PC-3 (cell line): ENCODE results near the gene FOXP1. TPM values are rescaled to one million over a fixed set of nuclear protein-coding genes. Genes with fewer than 3 reads are reported as not detected.

ENCODE experiments used
- ATAC-seq: fragments of 200-7000 bp; cut with Tn5 transposase; 2 replicates; pipeline ENCODE4 v1.9.1; 2020; ENCODE audit warnings: mild to moderate bottlenecking, moderate library complexity
- BruUV-seq: library from RNA; stranded (reverse); fragments of 400-500 nt; replicated peaks from 2 replicates; lab custom pipeline; 2021; lab: Mats Ljungman, UMichigan
- CTCF ChIA-PET: fragments of 300-600 bp; sonication (Branson Sonifier 250); formaldehyde crosslinking; loops from one replicate; lab custom pipeline; 2022; ENCODE audit warnings: antibody characterized with exemption; lab: Charles Lee
- POLR2A ChIA-PET: fragments of 300-600 bp; sonication (Branson Sonifier 250); formaldehyde crosslinking; loops from one replicate; lab custom pipeline; 2022; ENCODE audit warnings: antibody characterized with exemption; ENCODE audit not compliant: unreplicated experiment; lab: Charles Lee
- DNase-seq: peaks from one replicate; pipeline ENCODE4 v3.0.0-alpha.2; 2015
- H2AFZ ChIP-seq: fragments of 300-600 bp; sonication (generic); 2 replicates; pipeline ENCODE4 v1.6.0; 2016; ENCODE audit warnings: antibody characterized with exemption, low read length
- H3F3A ChIP-seq: fragments of 300-600 bp; sonication (generic); one replicate; pipeline ENCODE4 v1.6.0; 2017; ENCODE audit warnings: antibody characterized with exemption, low read length, control low read depth, mild to moderate bottlenecking; ENCODE audit not compliant: unreplicated experiment
- H3K27ac ChIP-seq: fragments of 300-600 bp; sonication (generic); 2 replicates; pipeline ENCODE4 v1.5.1; 2016; ENCODE audit warnings: mild to moderate bottlenecking, low read length
- H3K27me3 ChIP-seq: fragments of 300-600 bp; sonication (generic); 2 replicates; pipeline ENCODE4 v1.6.1; 2016; ENCODE audit warnings: low read length, mixed read lengths
- H3K36me3 ChIP-seq: fragments of 300-600 bp; sonication (generic); 2 replicates; pipeline ENCODE4 v1.6.1; 2016; ENCODE audit warnings: low read depth, mixed run types, low read length, mixed read lengths
- H3K4me1 ChIP-seq: fragments of 300-600 bp; sonication (generic); 2 replicates; pipeline ENCODE4 v1.5.1; 2016; ENCODE audit warnings: low read length; ENCODE audit not compliant: insufficient read depth
- H3K4me2 ChIP-seq: fragments of 300-600 bp; sonication (generic); 2 replicates; pipeline ENCODE4 v1.6.0; 2016; ENCODE audit warnings: low read length
- H3K4me3 ChIP-seq: fragments of 300-600 bp; sonication (generic); 2 replicates; pipeline ENCODE4 v1.5.1; 2016; ENCODE audit warnings: mild to moderate bottlenecking, low read length, mixed read lengths
- H3K79me2 ChIP-seq: fragments of 300-600 bp; sonication (generic); 2 replicates; pipeline ENCODE4 v1.6.1; 2017; ENCODE audit warnings: low read length, mixed read lengths
- H3K9ac ChIP-seq: fragments of 300-600 bp; sonication (generic); 2 replicates; pipeline ENCODE4 v1.6.0; 2016; ENCODE audit warnings: mild to moderate bottlenecking, low read length
- H3K9me2 ChIP-seq: fragments of 300-600 bp; sonication (generic); replicated peaks from 2 replicates; pipeline ENCODE4 v1.6.1; 2016; ENCODE audit warnings: mixed run types, low read length, mixed read lengths
- H3K9me3 ChIP-seq: fragments of 300-600 bp; sonication (generic); 2 replicates; pipeline ENCODE4 v1.6.1; 2016; ENCODE audit warnings: low read length, mixed read lengths
- H4K20me1 ChIP-seq: fragments of 300-600 bp; sonication (generic); 2 replicates; pipeline ENCODE4 v1.6.1; 2016; ENCODE audit warnings: low read length, mixed read lengths
- EZH2 ChIP-seq: fragments of 300-600 bp; sonication (generic); IDR thresholded peaks from one replicate; pipeline ENCODE4 v1.6.1; 2017; ENCODE audit warnings: antibody characterized with exemption, mild to moderate bottlenecking, low read length; ENCODE audit not compliant: unreplicated experiment
- EZH2phosphoT487 ChIP-seq: fragments of 300-600 bp; sonication (generic); IDR thresholded peaks from 2 replicates; pipeline ENCODE4 v1.6.1; 2018; ENCODE audit warnings: mild to moderate bottlenecking, antibody characterized with exemption, low read length, borderline replicate concordance
- intact Hi-C: fragments of 100-400 bp; cut with micrococcal nuclease; formaldehyde crosslinking; loops from 2 replicates; pipeline ENCODE4 v1.9.0; 2023
- total RNA-seq: library from RNA; depleted of rRNA; stranded (reverse); fragments of >200 nt; gene quantifications from 2 replicates; pipeline ENCODE4 v1.2.3, GENCODE V29; 2014
- TF ChIP-seq, protein P1 (sequence below): fragments of 300-600 bp; sonication (generic); conservative IDR thresholded peaks from 2 replicates; pipeline ENCODE4 v1.5.1; 2017; ENCODE audit warnings: antibody characterized with exemption, low read depth, mild to moderate bottlenecking, low read length

The FOXP1 gene
- total RNA-seq, 1 experiment from 2014 or later: 35.3 TPM

DNA sequence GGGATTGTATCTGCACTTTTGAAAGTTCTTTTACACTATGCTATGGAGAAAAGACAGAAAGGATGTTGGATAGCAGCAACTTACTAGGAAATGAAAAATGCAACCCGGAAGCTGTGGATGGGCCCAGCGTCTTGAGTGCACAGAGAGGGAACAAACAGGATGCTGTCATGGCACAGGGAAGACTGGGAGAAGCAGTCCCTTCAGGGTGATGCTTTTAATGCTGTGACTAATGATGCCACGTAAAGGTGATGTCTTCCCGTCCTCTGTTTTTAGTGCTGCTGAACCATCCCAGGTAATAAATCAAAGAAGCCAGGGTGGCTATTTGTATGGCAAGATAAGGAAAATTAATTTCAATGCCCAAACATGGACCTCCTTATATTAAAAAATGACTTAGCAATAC is 437.6 kb downstream of the FOXP1 start:
- DNase-seq: peak; percentile 48
- H3K4me2 ChIP-seq: no peak overlapping the region

DNA sequence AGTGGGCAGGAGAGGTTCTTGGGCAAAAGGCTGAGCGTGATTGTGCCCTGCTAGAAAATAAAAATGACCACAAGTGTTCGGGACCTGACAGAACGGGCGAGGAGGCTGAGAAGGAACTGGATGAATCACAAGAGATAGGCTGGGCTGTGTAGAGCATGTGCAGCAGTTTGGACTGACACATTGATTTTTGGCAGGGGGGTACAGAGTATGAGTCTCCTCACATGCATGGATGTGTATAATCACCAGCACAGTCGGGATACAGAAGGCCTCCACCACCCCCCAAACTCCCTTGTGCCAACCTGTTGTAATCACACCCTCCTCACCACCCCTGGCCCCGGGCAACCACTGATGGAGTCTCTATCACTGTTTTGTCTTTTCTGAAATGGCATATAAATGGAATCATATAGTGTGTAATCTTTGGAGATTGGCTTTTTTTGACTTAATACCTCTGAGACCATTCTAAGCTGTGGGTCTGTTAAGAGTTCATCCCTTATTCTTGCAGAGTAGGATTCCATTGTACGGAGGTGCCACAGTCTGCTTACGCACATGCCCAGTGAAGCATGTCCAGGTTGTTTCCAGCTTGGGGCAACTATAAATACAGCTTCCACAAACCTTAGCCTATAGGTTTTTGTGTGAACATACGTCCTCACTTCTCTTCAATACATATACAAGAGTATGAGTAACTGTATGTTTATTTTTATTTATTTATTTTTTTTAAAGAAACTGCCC is 438.8 kb downstream of the FOXP1 start:
- H3K4me1 ChIP-seq: no peaks in the 10 kb centered on the region
- intact Hi-C loops: no loop called here
- H3K79me2 ChIP-seq: no peaks in the 10 kb centered on the region
- H2AFZ ChIP-seq: no peak overlapping the region
- no peaks in the 10 kb centered on the region for H3K36me3 ChIP-seq
- H3K27me3 ChIP-seq: no peaks in the 10 kb centered on the region
- H3K9me2 ChIP-seq: no peaks in the 10 kb centered on the region
- no peak overlapping the region for H3K4me3 ChIP-seq
- POLR2A ChIA-PET: no interaction called here
- no peaks in the 10 kb centered on the region for H3F3A ChIP-seq
- no peak for TF ChIP-seq EZH2phosphoT487
- TF ChIP-seq, protein P1, sequence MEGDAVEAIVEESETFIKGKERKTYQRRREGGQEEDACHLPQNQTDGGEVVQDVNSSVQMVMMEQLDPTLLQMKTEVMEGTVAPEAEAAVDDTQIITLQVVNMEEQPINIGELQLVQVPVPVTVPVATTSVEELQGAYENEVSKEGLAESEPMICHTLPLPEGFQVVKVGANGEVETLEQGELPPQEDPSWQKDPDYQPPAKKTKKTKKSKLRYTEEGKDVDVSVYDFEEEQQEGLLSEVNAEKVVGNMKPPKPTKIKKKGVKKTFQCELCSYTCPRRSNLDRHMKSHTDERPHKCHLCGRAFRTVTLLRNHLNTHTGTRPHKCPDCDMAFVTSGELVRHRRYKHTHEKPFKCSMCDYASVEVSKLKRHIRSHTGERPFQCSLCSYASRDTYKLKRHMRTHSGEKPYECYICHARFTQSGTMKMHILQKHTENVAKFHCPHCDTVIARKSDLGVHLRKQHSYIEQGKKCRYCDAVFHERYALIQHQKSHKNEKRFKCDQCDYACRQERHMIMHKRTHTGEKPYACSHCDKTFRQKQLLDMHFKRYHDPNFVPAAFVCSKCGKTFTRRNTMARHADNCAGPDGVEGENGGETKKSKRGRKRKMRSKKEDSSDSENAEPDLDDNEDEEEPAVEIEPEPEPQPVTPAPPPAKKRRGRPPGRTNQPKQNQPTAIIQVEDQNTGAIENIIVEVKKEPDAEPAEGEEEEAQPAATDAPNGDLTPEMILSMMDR: no peak
- no peak for TF ChIP-seq EZH2
- no peaks in the 10 kb centered on the region for H4K20me1 ChIP-seq
- no TSS peak for BruUV-seq
- H3K9ac ChIP-seq: no peak overlapping the region
- no peak for ATAC-seq
- no peak overlapping the region for H3K27ac ChIP-seq
- DNase-seq: no peak
- CTCF ChIA-PET: no interaction called here
- H3K9me3 ChIP-seq: no peaks in the 10 kb centered on the region
- no peak overlapping the region for H3K4me2 ChIP-seq

More for the DNA sequence above, 437.6 kb downstream of the FOXP1 start:
- Histone ChIP-seq H3K9ac (no peak overlapping the region), H4K20me1 (no peaks in the 10 kb centered on the region), H3K9me2 (no peaks in the 10 kb centered on the region), H3K4me3 (no peak overlapping the region), H3K4me1 (0 out of 2 replicates have a peak, but pooled peaks cover 4% of the 10 kb centered on the region), H3K79me2 (no peaks in the 10 kb centered on the region), H3F3A (no peaks in the 10 kb centered on the region), H3K27me3 (no peaks in the 10 kb centered on the region), H3K36me3 (no peaks in the 10 kb centered on the region), H2AFZ (no peak overlapping the region), H3K27ac (no peak overlapping the region), H3K9me3 (no peaks in the 10 kb centered on the region)
- intact Hi-C loops: no loop called here
- CTCF ChIA-PET: no interaction called here
- BruUV-seq: no TSS peak
- POLR2A ChIA-PET: no interaction called here
- TF ChIP-seq EZH2: no peak
- TF ChIP-seq, protein P1: no peak
- no peak for TF ChIP-seq EZH2phosphoT487
- ATAC-seq: peak; percentile 70

DNA sequence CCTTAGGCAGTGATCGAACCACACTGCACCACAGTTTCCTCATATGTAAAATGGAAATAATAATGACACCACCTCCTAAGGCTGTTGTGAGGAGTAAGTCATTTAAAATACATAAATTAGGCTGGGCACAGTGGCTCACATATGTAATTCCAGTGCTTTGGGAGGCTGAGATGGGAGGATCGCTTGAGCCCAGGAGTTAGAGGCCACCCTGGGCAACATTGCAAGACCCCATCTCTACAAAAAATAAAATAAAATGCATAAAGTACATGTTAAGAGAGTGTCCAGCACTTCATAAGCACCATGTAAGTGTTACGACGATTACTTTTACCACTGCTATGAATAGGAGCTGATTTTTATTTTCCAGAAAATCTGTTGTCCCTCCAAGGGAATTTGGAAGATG is 440.0 kb downstream of the FOXP1 start:
- Histone ChIP-seq H3K4me3 (no peak overlapping the region), H4K20me1 (no peaks in the 10 kb centered on the region), H3K4me2 (no peak overlapping the region), H2AFZ (no peak overlapping the region), H3K9me2 (no peaks in the 10 kb centered on the region), H3K4me1 (no peaks in the 10 kb centered on the region), H3K79me2 (no peaks in the 10 kb centered on the region), H3K27ac (no peak overlapping the region), H3F3A (no peaks in the 10 kb centered on the region), H3K9ac (no peak overlapping the region), H3K9me3 (no peaks in the 10 kb centered on the region), H3K27me3 (no peaks in the 10 kb centered on the region), H3K36me3 (no peaks in the 10 kb centered on the region)
- ATAC-seq (no peak), DNase-seq (no peak)
- BruUV-seq: no TSS peak
- TF ChIP-seq EZH2phosphoT487 (no peak), EZH2 (no peak)
- intact Hi-C loops: no loop called here
- CTCF ChIA-PET: no interaction called here
- POLR2A ChIA-PET: no interaction called here
